DND-41 (cell line): Measurements from ENCODE around the gene RHEX.

ENCODE experiments used
- CTCF ChIP-seq: IDR thresholded peaks from 2 replicates; pipeline ENCODE4 v1.5.1; 2012; ENCODE audit warnings: borderline replicate concordance, low read length, moderate library complexity, mild to moderate bottlenecking; ENCODE audit not compliant: poor library complexity, severe bottlenecking; ENCODE audit errors: extremely low read depth
- EZH2 ChIP-seq: IDR thresholded peaks from 3 replicates; pipeline ENCODE4 v1.6.1; 2012; ENCODE audit warnings: borderline replicate concordance, low read depth, mild to moderate bottlenecking, moderate library complexity, low read length, inconsistent platforms; ENCODE audit not compliant: severe bottlenecking

GRCh38 chr1:206083750-206084149, 30.8 kb downstream of the RHEX start:
- TF ChIP-seq CTCF (no peak), EZH2 (no peak)
